Occipital lobe (tissue), 2 donors: ENCODE results near the gene HNF4A. TPM values are rescaled to one million over a fixed set of nuclear protein-coding genes. Genes with fewer than 3 reads are reported as not detected.

Source experiments
- DNase-seq: peaks from one replicate; lab custom pipeline; 2025; lab: John Stamatoyannopoulos, UW
- total RNA-seq: library from RNA; depleted of rRNA; stranded (reverse); fragments of >200 nt; gene quantifications from one replicate; pipeline ENCODE4 v1.2.3, GENCODE V29; 2014

HNF4A gene
- total RNA-seq, 1 donor from 2014 or later: not detected

DNA sequence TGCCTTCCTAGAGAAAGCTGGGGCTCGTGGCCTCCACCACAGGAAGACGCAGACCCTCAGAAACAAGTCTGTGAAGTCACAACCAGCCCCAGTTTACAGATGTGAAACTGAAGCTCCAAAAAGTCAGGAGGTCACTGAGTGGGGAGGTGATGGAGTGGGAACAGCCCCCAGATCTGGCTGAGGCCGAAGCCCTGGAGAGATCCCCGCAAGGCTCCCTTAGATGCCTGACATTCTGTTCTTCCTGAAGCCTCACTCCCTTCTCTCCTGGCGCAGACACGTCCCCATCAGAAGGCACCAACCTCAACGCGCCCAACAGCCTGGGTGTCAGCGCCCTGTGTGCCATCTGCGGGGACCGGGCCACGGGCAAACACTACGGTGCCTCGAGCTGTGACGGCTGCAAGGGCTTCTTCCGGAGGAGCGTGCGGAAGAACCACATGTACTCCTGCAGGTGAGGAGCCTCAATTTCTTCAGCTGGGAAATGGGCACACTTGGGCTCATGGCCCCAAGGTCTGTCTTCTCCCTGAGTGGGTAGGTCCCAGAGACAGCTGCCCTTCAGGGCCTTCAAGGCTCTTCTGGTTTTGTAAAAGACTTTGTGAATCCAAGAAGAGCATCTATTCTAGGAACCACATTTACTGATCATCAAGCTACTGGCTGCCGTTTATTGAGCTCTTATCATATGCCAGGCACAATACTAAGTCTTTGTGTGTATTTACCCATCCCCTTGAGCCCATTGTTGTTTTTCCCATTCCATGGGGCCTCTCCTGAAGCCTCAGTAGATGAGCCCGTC is 50.5 kb downstream of the HNF4A start:
- no peak for DNase-seq

DNA sequence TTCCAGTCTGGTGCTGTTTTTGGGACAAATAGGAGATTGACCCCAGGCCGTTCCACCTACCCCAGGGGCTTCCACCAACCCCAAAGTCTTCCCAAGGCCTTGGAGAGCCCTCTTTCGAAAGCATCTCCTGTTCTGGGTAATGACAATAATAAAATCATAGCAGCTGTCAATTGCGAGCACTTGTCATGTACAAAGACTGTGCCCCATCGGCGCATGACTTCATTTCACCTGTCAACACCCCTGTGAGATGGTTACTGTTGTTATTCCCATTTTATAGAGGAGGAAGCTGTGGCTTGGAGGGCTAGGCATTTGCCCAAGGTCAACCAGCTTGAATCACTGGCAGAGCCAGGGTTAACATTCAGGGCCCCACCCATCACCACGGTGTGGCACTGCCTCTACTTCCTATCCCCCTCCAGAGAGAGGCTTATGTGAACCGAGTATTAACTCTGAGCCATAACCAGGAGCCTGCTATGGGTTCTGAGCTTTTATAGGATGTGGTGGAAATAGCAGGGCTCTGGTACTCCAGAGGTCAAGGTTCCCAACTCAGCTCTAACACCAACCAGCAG is 51.2 kb downstream of the HNF4A start:
- no peak for DNase-seq

DNA sequence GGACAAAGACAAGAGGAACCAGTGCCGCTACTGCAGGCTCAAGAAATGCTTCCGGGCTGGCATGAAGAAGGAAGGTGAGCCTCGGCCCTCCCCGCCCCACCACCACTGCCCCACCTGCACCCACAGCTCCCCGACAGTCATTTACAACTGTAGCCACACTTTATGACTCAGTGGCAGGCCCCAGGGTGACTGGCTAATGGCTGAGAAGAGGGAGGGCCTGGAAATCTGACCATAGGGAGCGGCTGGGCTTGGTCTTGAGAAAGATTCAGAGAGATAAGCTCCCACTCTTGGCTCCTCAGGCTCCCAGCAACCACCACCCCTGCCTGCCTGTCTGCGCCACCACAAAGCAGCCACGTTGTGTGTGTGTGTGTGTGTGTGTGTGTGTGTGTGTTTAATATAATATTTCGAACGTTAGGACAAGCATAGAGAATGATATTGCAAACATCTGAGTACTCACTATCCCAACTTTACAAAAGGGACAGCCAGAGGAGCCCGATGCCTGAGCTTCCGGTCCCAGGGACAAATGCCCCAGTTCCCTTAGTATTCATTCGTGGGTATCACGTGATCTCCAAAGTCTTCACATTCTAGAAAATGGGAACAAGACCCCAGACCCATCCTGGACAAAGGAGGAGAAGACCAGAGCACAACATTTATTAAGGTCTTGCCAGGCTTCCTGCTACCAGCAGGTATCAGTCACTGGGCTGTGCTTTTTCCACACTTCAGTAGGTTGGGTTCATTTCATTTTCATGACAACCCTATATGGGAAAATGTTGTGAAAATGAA is 52.1 kb downstream of the HNF4A start:
- DNase-seq: no peak

DNA sequence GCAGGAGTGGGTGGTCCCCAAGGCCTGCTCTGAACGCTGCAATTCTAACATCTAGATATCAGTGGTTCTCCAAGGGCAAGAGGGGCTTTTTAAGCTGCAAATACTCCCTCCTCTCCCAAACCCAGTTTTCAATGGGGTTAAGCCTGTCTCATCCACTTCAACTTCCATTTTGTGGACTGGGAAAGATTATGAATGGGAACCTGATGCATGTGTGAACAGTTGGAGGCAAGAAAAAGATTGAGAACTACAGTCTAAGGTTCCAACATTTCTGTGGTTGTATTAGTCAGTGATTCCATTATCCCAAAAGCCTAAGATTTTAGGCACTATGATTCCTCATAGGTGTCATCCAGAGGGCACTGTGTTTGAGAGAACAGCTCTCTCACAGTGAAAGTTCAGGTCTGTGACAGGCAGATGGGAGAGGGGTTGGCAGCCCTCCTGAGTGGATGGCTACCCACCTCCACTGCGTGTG is 53.7 kb downstream of the HNF4A start:
- DNase-seq: no peak

DNA sequence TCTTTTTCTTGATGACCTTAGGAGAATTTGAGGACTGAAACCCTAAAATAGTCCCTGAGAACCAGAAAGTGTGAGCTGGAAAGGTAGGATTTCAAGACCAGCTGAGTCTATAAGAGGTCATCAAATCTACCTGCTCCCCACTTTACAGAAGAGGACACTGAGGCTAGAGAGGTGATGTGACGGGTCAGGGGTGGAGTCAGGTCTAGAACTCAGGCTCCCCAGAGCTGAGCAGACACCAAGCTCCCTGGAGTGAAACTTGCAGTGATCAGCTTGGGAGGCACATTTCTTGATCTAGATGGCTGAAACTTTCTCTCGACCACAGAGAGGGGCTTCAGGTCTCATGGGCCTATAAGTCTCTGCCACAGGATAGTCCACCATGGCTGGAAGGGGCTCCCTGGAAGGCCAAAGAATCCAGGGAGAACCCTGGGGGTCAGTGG is 55.1 kb downstream of the HNF4A start:
- no peak for DNase-seq

DNA sequence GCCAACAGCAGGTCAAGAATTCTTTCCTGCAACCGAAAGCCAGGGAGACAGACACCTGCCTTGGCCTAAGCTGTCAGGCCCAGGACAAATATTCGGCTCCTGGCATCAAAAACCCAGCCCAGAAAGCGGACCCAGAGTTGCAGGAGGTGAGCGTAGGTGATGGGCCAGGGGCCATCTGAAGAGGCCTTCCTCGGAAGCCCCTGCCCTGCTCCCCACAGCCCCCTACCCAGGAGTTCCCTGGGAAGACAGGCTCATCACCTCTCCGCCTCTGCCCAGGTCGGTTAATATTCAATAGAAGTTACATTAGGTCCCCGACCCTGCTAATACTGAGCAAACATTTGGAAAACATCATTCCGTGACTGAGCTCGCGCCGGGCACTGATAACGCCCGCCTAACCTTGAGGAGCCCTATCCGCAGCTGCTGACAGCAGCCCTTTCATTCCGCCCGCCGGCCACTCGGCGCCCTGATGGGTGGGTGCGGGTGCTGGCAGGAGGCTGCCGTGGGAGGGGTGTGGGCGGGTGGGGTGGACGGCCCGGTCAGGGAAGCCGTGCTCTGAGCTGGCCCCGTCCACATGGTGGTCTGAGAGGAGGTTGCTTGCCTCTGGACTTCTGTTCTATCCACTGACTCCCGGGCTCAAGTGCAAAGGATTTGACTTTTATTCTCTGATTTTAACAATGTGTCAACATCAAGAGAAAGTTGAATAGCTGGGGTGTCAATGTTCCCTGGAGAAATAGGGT is 55.7 kb downstream of the HNF4A start:
- DNase-seq: no peak

DNA sequence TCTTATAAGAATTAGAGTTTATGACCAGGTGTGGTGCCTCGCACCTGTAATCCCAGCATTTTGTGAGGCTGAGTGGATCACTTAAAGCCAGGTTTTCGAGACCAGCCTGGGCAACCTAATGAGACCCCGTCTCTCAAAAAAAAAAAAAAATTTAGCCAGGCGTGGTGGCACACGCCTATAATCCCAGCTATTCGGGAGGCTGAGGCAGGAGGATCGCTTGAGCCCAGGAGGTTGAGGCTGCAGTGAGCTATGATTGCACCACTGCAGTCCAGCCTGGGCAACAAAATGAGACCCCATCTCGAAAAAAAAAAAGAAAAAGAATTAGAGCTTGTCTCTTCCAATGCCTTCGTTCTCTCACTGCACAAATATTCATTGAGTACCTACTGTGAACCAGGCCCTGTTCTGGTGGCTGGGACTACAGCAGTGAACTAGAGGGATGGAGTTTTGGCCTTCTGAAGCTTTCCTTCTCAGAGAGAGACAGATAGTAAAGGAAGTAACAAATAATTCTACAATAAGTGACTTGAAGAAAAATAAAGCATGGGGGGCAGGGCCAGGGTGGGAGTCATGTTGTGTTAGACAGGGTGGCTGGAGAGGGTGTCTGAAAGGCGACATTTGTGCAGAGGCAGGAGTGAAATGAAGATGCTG is 56.4 kb downstream of the HNF4A start:
- no peak for DNase-seq

DNA sequence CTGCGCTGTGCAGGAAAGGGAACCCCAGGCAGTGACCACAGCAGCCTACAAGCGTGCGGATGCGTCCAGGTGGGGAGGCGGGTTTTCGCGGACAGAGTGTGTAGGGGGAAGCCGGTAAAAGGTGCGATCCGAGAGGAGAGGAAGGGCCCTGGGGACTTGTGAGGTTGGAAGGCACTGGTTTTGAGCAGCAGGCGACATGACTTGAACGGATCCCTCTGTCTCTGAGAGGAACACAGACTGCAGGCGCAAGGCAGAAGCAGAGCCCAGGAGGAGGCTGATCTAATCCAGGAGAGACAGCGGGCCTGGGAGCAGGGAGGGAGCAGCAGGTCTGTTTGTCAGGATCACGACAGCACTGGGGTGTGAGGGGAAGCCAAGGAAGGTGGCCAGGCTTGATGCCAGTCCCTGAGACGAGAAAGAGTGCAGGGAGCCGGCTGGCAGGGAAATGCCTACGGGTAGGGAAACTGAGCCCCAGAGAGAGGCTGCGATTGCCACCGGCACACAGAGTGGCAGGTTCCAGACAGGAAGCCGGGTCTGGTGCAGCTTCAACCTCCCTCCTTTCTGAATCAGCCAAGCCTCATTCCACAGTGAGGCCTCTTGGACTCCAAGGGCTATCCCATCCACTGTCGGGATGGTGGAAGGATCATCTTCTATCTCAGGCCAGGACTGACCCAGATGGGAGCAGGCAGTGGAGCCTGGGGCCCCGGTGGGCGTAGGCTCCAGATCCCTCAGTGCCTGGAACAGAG is 57.1 kb downstream of the HNF4A start:
- no peak for DNase-seq

DNA sequence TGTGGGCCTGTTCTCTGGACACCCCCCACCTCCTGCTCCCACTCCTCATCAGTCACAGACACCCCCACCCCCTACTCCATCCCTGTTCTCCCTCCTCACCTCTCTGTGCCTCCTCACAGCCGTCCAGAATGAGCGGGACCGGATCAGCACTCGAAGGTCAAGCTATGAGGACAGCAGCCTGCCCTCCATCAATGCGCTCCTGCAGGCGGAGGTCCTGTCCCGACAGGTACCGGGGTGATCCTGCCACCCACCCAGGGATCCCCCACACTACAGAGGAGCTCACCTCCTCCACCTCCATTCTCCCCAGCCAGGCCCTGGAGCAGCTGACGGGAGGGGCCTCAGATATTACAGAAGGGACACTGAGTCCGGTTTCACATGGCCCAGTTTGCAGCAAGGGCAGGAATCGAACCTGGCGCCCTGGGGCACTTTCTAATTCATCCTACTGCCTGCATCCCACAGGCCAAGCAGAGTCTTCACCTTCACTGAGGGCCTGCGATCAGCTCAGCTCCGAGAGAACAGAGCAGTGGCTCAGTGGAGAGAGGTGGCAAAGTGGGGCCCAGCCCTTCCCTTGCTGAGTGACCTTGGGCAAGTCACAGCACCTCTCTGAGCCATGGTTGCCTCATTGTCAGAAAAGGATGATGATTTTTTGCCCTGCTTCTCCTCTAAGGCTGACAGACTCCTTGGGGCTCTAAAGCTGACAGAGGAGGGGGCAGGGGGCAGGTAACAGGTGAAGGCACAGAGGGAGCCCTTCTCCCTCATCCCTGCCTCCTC is 58.3 kb downstream of the HNF4A start:
- no peak for DNase-seq

DNA sequence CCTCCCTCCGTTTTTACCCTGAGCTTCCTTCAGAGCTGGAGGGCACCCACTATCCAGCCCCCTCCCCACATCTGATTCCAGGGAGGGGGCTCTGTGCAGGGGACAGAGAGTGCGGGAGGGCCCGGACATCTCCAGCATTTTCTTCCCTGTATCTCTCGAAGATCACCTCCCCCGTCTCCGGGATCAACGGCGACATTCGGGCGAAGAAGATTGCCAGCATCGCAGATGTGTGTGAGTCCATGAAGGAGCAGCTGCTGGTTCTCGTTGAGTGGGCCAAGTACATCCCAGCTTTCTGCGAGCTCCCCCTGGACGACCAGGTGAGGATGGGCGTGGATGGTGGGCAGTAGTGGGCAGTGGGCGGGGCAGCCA is 58.8 kb downstream of the HNF4A start:
- DNase-seq: no peak

DNA sequence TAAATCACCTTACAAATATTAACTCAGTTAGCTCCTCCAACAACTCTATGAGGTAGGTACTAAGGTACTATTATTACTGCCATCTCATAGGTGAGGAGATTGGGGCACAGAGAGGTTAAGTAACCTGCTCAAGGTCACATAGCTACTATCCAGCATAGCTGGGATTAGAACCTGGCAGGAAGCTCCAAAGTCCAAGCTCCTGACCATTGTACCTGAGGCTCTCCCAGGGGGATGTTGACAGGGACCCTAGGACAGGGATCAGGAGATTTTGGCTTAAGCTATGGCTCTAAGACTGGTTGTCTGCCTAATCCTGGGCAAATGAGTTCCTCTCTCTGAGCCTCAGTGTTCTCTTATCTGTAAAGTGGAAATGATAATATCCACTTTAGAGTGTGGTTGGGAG is 59.3 kb downstream of the HNF4A start:
- no peak for DNase-seq

DNA sequence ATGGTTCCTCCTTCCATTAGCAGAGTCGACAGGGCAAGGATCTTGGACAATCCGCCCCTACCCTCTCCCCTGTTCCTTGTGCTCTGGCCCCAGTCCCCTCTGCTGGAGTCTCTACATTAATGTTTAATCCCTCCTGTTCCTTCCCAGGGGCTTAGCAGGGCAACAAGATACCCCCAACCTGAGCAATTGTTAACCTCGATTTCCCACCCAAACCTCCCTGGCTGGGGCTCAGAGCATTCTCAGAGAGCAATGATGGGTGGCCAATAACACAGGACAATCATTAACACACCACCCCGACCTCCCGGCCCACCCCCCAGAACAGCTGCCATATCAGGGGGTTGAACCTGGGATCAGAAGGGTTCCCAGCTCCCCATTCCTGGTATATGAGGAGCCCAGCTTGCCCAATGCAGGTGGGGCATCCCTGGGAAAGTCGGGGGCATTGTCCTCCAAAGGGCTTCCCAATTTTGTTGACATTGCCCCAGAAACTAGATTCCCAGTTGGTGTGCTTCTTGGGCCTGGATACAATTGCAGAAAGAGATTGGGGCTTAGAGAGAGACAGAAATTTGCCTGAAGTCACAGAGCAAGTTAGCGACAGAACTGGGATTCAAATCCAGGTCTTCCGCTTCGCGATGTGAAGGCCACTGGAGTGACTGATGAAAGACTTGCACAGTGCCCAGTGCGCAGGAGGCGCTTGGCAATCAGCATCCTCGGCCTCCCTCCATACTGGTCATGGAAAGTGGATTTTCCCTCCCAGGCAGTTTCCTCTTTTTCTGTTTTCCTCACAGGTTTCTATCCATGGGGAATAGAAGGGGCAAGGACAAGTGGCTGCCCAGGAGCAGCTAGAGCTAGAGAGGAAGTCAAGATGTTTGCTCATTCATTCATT is 60.6 kb downstream of the HNF4A start:
- DNase-seq: no peak

DNA sequence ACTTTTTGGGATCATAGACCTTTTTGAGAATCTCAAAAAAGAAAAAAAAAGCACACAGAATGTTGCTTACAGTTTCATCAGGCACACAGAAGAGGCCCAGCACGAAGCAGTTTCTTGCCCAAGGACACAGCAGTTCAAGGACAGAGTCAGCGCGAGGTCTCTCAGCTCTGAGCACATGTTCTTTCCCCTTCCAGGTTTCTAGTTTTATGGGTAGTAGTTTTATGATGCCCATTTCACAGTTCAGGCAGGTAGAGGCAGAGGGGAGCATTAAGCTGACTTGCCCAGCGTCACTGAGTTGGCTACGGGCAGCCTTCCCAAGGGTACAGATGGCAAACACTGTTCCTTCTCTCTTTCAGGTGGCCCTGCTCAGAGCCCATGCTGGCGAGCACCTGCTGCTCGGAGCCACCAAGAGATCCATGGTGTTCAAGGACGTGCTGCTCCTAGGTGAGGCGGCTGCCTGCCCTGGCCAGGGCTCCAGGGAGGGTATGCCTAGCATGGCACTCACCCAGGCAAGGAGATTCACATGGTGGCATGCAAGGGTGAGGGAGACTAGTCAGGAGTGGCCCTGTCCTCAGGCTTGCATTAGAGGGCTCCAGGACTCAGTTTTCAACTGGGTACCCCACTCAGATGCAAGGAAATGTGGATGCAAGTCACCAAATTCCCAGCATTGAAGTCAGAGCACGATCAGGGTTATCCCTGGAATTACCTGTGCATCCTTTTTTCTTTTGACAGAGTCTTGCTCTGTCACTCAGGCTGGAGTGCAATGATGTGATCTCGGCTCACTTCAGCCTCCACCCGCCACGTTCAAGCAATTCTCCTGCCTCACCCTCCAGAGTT is 62.8 kb downstream of the HNF4A start:
- no peak for DNase-seq

DNA sequence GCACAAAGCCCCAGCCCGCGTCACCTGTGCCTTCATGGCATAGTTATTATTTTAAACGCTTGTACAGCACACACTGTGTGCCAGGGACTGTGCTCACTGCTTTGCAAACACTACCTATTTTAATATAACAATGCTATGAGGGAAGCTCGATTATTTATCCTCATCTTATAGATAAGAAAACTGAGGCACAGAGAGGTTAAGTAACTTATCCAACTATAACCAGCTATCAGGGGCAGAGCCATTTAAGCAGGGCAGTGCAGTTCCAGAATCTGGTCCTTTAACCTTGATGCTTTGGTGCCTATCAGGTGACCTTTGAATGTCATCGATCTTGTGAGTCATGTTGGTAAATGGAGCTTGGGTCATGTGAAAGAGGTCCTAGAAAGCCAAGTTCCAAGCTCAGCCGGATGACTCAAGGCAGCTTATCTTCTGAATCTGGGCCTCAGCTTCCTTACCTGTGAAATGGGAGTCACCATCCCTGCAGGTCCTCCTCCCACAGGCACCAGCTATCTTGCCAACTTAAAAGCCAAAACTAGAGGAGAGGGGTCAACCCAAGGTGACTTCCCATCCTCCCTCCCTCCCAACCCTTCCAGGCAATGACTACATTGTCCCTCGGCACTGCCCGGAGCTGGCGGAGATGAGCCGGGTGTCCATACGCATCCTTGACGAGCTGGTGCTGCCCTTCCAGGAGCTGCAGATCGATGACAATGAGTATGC is 63.8 kb downstream of the HNF4A start:
- DNase-seq: no peak

DNA sequence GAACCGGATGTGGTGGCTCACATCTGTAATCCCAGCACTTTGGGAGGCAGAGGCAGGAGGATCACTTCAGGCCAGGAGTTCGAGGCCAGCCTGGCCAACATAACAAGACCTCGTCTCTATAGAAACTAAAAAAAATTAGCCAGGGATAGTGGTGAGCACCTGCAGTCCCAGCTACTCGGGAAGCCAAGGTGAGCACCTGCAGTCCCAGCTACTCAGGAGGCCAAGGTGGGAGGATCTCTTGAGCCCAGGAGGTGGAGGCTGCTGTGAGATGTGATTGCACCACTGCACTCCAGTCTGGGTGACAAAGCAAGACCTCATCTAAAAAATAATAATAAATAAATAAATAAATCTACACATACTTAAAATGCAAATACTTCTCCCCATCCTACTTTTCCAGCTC is 65.0 kb downstream of the HNF4A start:
- DNase-seq: no peak

DNA sequence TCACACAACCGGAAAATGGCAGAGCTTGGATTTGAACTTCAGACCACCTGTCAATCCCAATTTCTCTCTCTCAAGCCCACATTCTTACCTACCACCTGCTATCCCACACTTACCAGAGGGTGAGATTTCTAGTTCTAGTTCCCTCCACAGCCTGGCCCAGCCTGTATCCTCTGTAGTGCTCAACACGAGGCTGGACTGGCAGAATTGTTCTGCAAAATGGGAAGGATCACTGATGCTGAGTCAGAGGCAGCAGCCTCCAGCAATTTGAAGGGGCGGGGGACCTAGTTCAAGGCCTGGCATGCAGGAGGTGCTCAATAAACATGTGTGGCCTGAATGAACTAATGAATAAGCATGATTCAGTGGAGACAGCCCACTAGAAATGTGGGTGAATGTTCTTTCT is 66.6 kb downstream of the HNF4A start:
- no peak for DNase-seq

DNA sequence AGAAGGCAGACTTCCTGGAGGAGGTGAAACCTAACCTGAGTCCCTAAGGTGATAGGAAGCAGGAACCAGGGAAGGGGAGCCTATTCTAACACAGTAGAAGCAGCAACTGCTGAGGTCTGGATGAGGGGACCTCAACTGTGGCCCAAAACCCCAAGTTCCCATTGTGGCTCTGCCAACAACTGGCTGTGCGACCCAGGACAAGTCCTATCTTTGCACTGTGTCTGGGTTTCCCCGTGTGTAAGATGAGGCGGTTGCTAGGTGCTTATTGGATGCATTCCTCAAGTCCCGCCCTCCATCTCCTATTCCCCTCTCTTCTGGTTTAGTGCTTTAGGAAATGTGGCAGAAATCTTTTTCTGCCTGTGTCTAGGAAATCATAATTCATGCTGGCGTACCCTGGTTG is 68.0 kb downstream of the HNF4A start:
- DNase-seq: no peak
